Stomach (tissue), 4 donors: ENCODE measurements around the gene ZNF219.

Experiments
- EP300 ChIP-seq: sonication (generic); formaldehyde crosslinking; IDR thresholded peaks from one replicate; pipeline ENCODE4 v1.6.1; 2017; ENCODE audit warnings: antibody characterized with exemption
- POLR2A ChIP-seq, 4 donors: fragments of 450-650 bp; IDR thresholded peaks; one replicate each; pipeline ENCODE4 v1.6.1; 2016; ENCODE audit warnings: antibody characterized with exemption in 4 of 4, control low read depth in 2 of 4, mild to moderate bottlenecking in 1 of 4, moderate library complexity in 1 of 4
- POLR2AphosphoS5 ChIP-seq, 3 donors: sonication (generic); formaldehyde crosslinking; IDR thresholded peaks; one replicate each; pipeline ENCODE4 v1.6.1; 2016; ENCODE audit warnings: antibody characterized with exemption in 3 of 3
- TF ChIP-seq, protein P1 (sequence below), 7 experiments: fragments of 450-650 bp in 4 of 7; fragments of 200-600 bp in 3 of 7; sonication (generic) in 3 of 7; IDR thresholded peaks; one replicate each; pipeline ENCODE4 v1.5.1; 2016 to 2019; ENCODE audit warnings: antibody characterized with exemption in 7 of 7, control low read depth in 2 of 7, mild to moderate bottlenecking in 1 of 7

DNA sequence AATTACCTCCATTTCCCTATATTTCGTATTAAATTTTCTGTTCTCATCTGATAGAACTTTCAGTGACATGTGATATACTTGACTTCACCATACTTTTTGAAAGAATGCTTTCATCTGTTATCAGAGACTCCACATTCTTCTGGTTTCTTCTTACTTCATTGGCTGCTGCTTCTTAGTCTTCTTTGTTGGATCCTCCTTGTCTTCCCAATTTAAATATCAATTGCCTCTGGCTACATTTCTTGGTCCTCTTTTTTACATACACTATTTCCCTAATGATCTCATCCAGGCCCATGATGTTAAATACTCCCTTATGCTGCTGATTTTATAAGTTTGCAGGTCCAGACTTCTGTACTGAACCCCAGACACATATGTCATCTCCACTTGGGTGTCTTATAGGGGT is 35.4 kb upstream of the ZNF219 start:
- TF ChIP-seq, protein P1, sequence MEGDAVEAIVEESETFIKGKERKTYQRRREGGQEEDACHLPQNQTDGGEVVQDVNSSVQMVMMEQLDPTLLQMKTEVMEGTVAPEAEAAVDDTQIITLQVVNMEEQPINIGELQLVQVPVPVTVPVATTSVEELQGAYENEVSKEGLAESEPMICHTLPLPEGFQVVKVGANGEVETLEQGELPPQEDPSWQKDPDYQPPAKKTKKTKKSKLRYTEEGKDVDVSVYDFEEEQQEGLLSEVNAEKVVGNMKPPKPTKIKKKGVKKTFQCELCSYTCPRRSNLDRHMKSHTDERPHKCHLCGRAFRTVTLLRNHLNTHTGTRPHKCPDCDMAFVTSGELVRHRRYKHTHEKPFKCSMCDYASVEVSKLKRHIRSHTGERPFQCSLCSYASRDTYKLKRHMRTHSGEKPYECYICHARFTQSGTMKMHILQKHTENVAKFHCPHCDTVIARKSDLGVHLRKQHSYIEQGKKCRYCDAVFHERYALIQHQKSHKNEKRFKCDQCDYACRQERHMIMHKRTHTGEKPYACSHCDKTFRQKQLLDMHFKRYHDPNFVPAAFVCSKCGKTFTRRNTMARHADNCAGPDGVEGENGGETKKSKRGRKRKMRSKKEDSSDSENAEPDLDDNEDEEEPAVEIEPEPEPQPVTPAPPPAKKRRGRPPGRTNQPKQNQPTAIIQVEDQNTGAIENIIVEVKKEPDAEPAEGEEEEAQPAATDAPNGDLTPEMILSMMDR (IDR thresholded peaks at IDR 0.05): no peak
- no peak for TF ChIP-seq EP300
- TF ChIP-seq POLR2A (IDR thresholded peaks at IDR 0.05): no peak
- TF ChIP-seq POLR2AphosphoS5 (IDR thresholded peaks at IDR 0.05): no peak
